IMR-90 (cell line): ENCODE results near the gene ITPR3. TPM values are rescaled to one million over a fixed set of nuclear protein-coding genes. Genes with fewer than 3 reads are reported as not detected.

Experiments used
- ATAC-seq: fragments of 200-7000 bp; cut with Tn5 transposase; 2 replicates; pipeline ENCODE4 v1.9.1; 2020; ENCODE audit warnings: low read depth, mild to moderate bottlenecking, moderate library complexity
- BruUV-seq: library from RNA; stranded (reverse); fragments of 400-500 nt; replicated peaks from 2 replicates; lab custom pipeline; 2021; lab: Mats Ljungman, UMichigan
- CTCF ChIA-PET: fragments of 300-600 bp; formaldehyde crosslinking; extraction: SDS; loops from one replicate; lab custom pipeline; 2021; ENCODE audit warnings: antibody characterized with exemption; lab: Yijun Ruan, JAX
- POLR2A ChIA-PET: fragments of 300-600 bp; sonication (Branson Sonifier 250); formaldehyde crosslinking; loops from one replicate; lab custom pipeline; 2022; ENCODE audit warnings: antibody characterized with exemption; ENCODE audit not compliant: unreplicated experiment; lab: Charles Lee
- DNase-seq: peaks from one replicate; pipeline ENCODE4 v3.0.0; 2013
- H2AFZ ChIP-seq: replicated peaks from 2 replicates; pipeline ENCODE3; 2013; ENCODE audit warnings: low read length, mild to moderate bottlenecking; ENCODE audit not compliant: poor library complexity
- H2AK5ac ChIP-seq: 2 replicates; pipeline ENCODE4 v1.6.1; 2013; ENCODE audit warnings: low read depth, low read length, inconsistent platforms
- H2AK9ac ChIP-seq: replicated peaks from 2 replicates; pipeline ENCODE3; 2013; ENCODE audit warnings: mild to moderate bottlenecking, low read depth, low read length, moderate library complexity; ENCODE audit not compliant: poor library complexity
- H2BK120ac ChIP-seq: 2 replicates; pipeline ENCODE4 v1.6.1; 2013; ENCODE audit warnings: low read depth, low read length, inconsistent platforms
- H2BK15ac ChIP-seq: 3 replicates; pipeline ENCODE4 v1.6.1; 2013; ENCODE audit warnings: low read depth, low read length, inconsistent platforms
- H2BK20ac ChIP-seq: 2 replicates; pipeline ENCODE4 v1.6.1; 2013; ENCODE audit warnings: low read depth, mild to moderate bottlenecking, inconsistent platforms, low read length, moderate library complexity
- H2BK5ac ChIP-seq: 2 replicates; pipeline ENCODE4 v1.6.1; 2013; ENCODE audit warnings: mild to moderate bottlenecking, low read depth, low read length, inconsistent platforms; ENCODE audit not compliant: poor library complexity, severe bottlenecking
- H3K14ac ChIP-seq: replicated peaks from 2 replicates; pipeline ENCODE4 v1.6.1; 2013; ENCODE audit warnings: low read depth, low read length, inconsistent platforms
- H3K18ac ChIP-seq: 2 replicates; pipeline ENCODE4 v1.6.1; 2013; ENCODE audit warnings: low read depth, low read length, control low read depth
- H3K23ac ChIP-seq: 2 replicates; pipeline ENCODE4 v1.6.1; 2013; ENCODE audit warnings: low read depth, low read length, inconsistent platforms
- H3K27ac ChIP-seq: 2 replicates; pipeline ENCODE4 v1.5.1; 2013; ENCODE audit warnings: mild to moderate bottlenecking, control low read depth, low read length; ENCODE audit not compliant: insufficient read depth
- H3K27me3 ChIP-seq: 2 replicates; pipeline ENCODE4 v1.6.1; 2013; ENCODE audit warnings: low read length; ENCODE audit not compliant: control insufficient read depth, insufficient read depth
- H3K36me3 ChIP-seq: 2 replicates; pipeline ENCODE4 v1.6.1; 2013; ENCODE audit warnings: low read length, mixed read lengths; ENCODE audit not compliant: control insufficient read depth, insufficient read depth
- H3K4ac ChIP-seq: 2 replicates; pipeline ENCODE4 v1.6.1; 2013; ENCODE audit warnings: low read depth, low read length, inconsistent platforms
- H3K4me1 ChIP-seq: 2 replicates; pipeline ENCODE4 v1.6.1; 2013; ENCODE audit warnings: low read length, mixed read lengths; ENCODE audit not compliant: control insufficient read depth, insufficient read depth
- H3K4me2 ChIP-seq: 2 replicates; pipeline ENCODE4 v1.6.1; 2013; ENCODE audit warnings: low read depth, mild to moderate bottlenecking, control low read depth, low read length, moderate library complexity
- H3K4me3 ChIP-seq: 2 replicates; pipeline ENCODE4 v1.5.1; 2013; ENCODE audit warnings: low read depth, mild to moderate bottlenecking, control low read depth, low read length, moderate library complexity; ENCODE audit not compliant: insufficient read depth
- H3K56ac ChIP-seq: 2 replicates; pipeline ENCODE4 v1.6.1; 2013; ENCODE audit warnings: low read length, inconsistent platforms; ENCODE audit not compliant: insufficient read depth; ENCODE audit errors: extremely low read depth
- H3K79me1 ChIP-seq, 2 experiments: 2 replicates each; pipeline ENCODE4 v1.6.1; 2013; ENCODE audit warnings: low read length in 2 of 2, inconsistent platforms in 1 of 2, low read depth in 1 of 2
- H3K9ac ChIP-seq: 2 replicates; pipeline ENCODE4 v1.6.1; 2013; ENCODE audit warnings: low read depth, low read length, control low read depth
- H3K9me1 ChIP-seq: 2 replicates; pipeline ENCODE4 v1.6.1; 2013; ENCODE audit warnings: low read length, inconsistent platforms; ENCODE audit not compliant: insufficient read depth
- H3K9me3 ChIP-seq: 2 replicates; pipeline ENCODE4 v1.6.1; 2013; ENCODE audit warnings: low read length; ENCODE audit not compliant: control insufficient read depth, insufficient read depth
- H4K20me1 ChIP-seq: 2 replicates; pipeline ENCODE4 v1.6.1; 2013; ENCODE audit warnings: low read length, inconsistent platforms; ENCODE audit not compliant: insufficient read depth
- H4K5ac ChIP-seq: 2 replicates; pipeline ENCODE4 v1.6.1; 2013; ENCODE audit warnings: mild to moderate bottlenecking, low read depth, low read length, control low read depth
- H4K8ac ChIP-seq, 2 experiments: 2 replicates each; pipeline ENCODE4 v1.6.1; 2013; ENCODE audit warnings: low read depth in 2 of 2, low read length in 2 of 2, control low read depth in 1 of 2, inconsistent platforms in 1 of 2
- H4K91ac ChIP-seq: 2 replicates; pipeline ENCODE4 v1.6.1; 2013; ENCODE audit warnings: low read depth, low read length, inconsistent platforms; ENCODE audit not compliant: insufficient read depth
- BHLHE40 ChIP-seq: fragments of 150-350 bp; IDR thresholded peaks from 2 replicates; pipeline ENCODE4 v1.6.1; 2016; ENCODE audit warnings: mild to moderate bottlenecking, low read depth, low read length
- CEBPB ChIP-seq: IDR thresholded peaks from 2 replicates; pipeline ENCODE4 v1.6.1; 2012; ENCODE audit warnings: low read depth, low read length, improper control_type of control experiment
- CHD1 ChIP-seq: IDR thresholded peaks from 2 replicates; pipeline ENCODE4 v1.6.1; 2012; ENCODE audit warnings: low read depth, low read length, improper control_type of control experiment
- FOS ChIP-seq: fragments of 150-350 bp; IDR thresholded peaks from 2 replicates; pipeline ENCODE4 v1.6.1; 2016; ENCODE audit warnings: low read depth, low read length
- MAFK ChIP-seq: IDR thresholded peaks from 2 replicates; pipeline ENCODE4 v1.6.1; 2012; ENCODE audit warnings: low read depth, low read length, improper control_type of control experiment
- MAZ ChIP-seq: IDR thresholded peaks from 2 replicates; pipeline ENCODE4 v1.6.1; 2012; ENCODE audit warnings: low read depth, mild to moderate bottlenecking, low read length, improper control_type of control experiment, moderate library complexity, borderline replicate concordance
- MXI1 ChIP-seq: IDR thresholded peaks from 2 replicates; pipeline ENCODE4 v1.6.1; 2012; ENCODE audit warnings: low read depth, mild to moderate bottlenecking, low read length, moderate library complexity, borderline replicate concordance
- POLR2A ChIP-seq: IDR thresholded peaks from 2 replicates; pipeline ENCODE4 v1.6.1; 2012; ENCODE audit warnings: mild to moderate bottlenecking, low read depth, low read length
- RAD21 ChIP-seq: IDR thresholded peaks from 2 replicates; pipeline ENCODE4 v1.6.1; 2012; ENCODE audit warnings: low read length, improper control_type of control experiment
- RCOR1 ChIP-seq: IDR thresholded peaks from 2 replicates; pipeline ENCODE4 v1.6.1; 2012; ENCODE audit warnings: mild to moderate bottlenecking, low read length, improper control_type of control experiment; ENCODE audit not compliant: insufficient replicate concordance
- RFX5 ChIP-seq: IDR thresholded peaks from 2 replicates; pipeline ENCODE4 v1.8.0; 2012; ENCODE audit warnings: low read depth, mild to moderate bottlenecking, low read length, moderate library complexity
- SMC3 ChIP-seq: fragments of 150-350 bp; IDR thresholded peaks from 2 replicates; pipeline ENCODE4 v1.6.1; 2016; ENCODE audit warnings: low read depth, mild to moderate bottlenecking, antibody characterized with exemption, low read length, moderate library complexity
- WGBS, 2 experiments: methylation state at CpG; one replicate each; pipeline versions ENCODE4 v1.1.5 to v1.1.7; 2013; ENCODE audit warnings: missing lambda C conversion rate in 2 of 2; ENCODE audit not compliant: insufficient read length in 1 of 2; ENCODE audit errors: extremely low coverage in 2 of 2; 5-methylcytosine and 5-hydroxymethylcytosine counted together
- dilution Hi-C: fragments of 300-500 bp; cut with HindIII; formaldehyde crosslinking; loops from one replicate; pipeline ENCODE4 v1.14.3; 2018; ENCODE audit warnings: low sequenced_read_pairs; ENCODE audit not compliant: unreplicated experiment
- in situ Hi-C: fragments of 300-500 bp; cut with MboI; formaldehyde crosslinking; loops from 3 replicates; pipeline ENCODE4 v1.14.3; 2019; ENCODE audit warnings: low sequenced_read_pairs, inconsistent platforms, mixed read lengths
- intact Hi-C: fragments of 100-400 bp; cut with micrococcal nuclease; formaldehyde crosslinking; loops from 2 replicates; pipeline ENCODE4 v1.10.0; 2022
- polyA plus RNA-seq, 3 experiments: library from polyadenylated mRNA; depleted of rRNA; stranded (reverse); fragments of >200 nt; gene quantifications; 2 replicates each; pipeline ENCODE4 v1.2.3, GENCODE V29; 2012; ENCODE audit warnings: low replicate concordance in 1 of 3
- total RNA-seq: library from RNA; depleted of rRNA; stranded (reverse); fragments of >200 nt; gene quantifications from 2 replicates; pipeline ENCODE4 v1.2.3, GENCODE V29; 2012
- TF ChIP-seq, protein P1 (sequence below): conservative IDR thresholded peaks from 2 replicates; pipeline ENCODE4 v1.5.1; 2012; ENCODE audit warnings: mild to moderate bottlenecking, low read depth, low read length, improper control_type of control experiment
- TF ChIP-seq, protein P2 (sequence below): fragments of 150-350 bp; IDR thresholded peaks from 2 replicates; pipeline ENCODE4 v1.6.1; 2017; ENCODE audit warnings: mild to moderate bottlenecking, antibody characterized with exemption, low read length, low read depth

ITPR3 gene
- total and polyA plus RNA-seq, 2 of the 4 experiments (the other 2 are of a cell fraction): 1.6 to 3.7 TPM

DNA sequence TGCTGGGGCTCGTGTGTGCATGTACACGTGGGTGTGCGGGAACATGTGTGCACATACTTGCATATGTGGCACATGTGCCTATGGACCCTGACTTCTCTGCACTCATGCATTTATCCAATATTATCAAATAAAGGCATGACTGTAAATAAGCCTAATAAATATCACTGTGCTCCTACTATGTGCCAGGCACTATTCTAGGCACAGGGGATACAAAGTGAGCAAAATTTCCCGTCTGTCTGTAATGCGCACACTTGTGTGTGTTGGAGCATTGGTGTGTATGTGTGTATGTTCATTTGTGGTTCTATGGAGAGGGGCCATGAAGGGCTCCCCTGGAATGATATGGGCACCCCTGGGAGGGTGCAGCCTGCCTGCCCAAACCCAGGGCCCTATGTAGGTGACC lies 41.9 kb downstream of the ITPR3 start:
- H2AK9ac ChIP-seq: no peak overlapping the region
- CTCF ChIA-PET: no interaction called here
- no peak overlapping the region for H3K9ac ChIP-seq
- no peak overlapping the region for H3K4me2 ChIP-seq
- no peak overlapping the region for H3K4me3 ChIP-seq
- H3K4me1 ChIP-seq: no peaks in the 10 kb centered on the region
- no peak overlapping the region for H2BK15ac ChIP-seq
- no peaks in the 10 kb centered on the region for H3K9me1 ChIP-seq
- no peaks in the 10 kb centered on the region for H3K79me1 ChIP-seq
- H2BK120ac ChIP-seq: no peak overlapping the region
- H3K4ac ChIP-seq: no peak overlapping the region
- no peak overlapping the region for H4K8ac ChIP-seq
- ATAC-seq (no peak), DNase-seq (no peak)
- H2AK5ac ChIP-seq: no peak overlapping the region
- H2BK20ac ChIP-seq: no peak overlapping the region
- no peak overlapping the region for H3K14ac ChIP-seq
- dilution Hi-C loops: no loop called here
- no peak overlapping the region for H2BK5ac ChIP-seq
- no peak overlapping the region for H3K18ac ChIP-seq
- intact Hi-C loops: no loop called here
- no peak overlapping the region for H4K91ac ChIP-seq
- in situ Hi-C loops: no loop called here
- no peaks in the 10 kb centered on the region for H3K9me3 ChIP-seq
- POLR2A ChIA-PET: no interaction called here
- H3K36me3 ChIP-seq: no peaks in the 10 kb centered on the region
- WGBS, 2 experiments: 87% methylated on average over 5 of the region's 5 CpGs; no CpG with 5 or more reads in 1 of the 2 experiments
- H3K27me3 ChIP-seq: no peaks in the 10 kb centered on the region; the same call in 1 of the 2 replicates
- no TSS peak for BruUV-seq
- no peak overlapping the region for H2AFZ ChIP-seq
- no peaks in the 10 kb centered on the region for H4K20me1 ChIP-seq
- TF ChIP-seq RFX5 (no peak), FOS (no peak), MAZ (no peak), CHD1 (no peak), RCOR1 (no peak), BHLHE40 (no peak), SMC3 (no peak), RAD21 (no peak), POLR2A (no peak), MAFK (no peak), MXI1 (no peak), CEBPB (no peak)
- TF ChIP-seq, protein P1, sequence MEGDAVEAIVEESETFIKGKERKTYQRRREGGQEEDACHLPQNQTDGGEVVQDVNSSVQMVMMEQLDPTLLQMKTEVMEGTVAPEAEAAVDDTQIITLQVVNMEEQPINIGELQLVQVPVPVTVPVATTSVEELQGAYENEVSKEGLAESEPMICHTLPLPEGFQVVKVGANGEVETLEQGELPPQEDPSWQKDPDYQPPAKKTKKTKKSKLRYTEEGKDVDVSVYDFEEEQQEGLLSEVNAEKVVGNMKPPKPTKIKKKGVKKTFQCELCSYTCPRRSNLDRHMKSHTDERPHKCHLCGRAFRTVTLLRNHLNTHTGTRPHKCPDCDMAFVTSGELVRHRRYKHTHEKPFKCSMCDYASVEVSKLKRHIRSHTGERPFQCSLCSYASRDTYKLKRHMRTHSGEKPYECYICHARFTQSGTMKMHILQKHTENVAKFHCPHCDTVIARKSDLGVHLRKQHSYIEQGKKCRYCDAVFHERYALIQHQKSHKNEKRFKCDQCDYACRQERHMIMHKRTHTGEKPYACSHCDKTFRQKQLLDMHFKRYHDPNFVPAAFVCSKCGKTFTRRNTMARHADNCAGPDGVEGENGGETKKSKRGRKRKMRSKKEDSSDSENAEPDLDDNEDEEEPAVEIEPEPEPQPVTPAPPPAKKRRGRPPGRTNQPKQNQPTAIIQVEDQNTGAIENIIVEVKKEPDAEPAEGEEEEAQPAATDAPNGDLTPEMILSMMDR: no peak
- TF ChIP-seq, protein P2, sequence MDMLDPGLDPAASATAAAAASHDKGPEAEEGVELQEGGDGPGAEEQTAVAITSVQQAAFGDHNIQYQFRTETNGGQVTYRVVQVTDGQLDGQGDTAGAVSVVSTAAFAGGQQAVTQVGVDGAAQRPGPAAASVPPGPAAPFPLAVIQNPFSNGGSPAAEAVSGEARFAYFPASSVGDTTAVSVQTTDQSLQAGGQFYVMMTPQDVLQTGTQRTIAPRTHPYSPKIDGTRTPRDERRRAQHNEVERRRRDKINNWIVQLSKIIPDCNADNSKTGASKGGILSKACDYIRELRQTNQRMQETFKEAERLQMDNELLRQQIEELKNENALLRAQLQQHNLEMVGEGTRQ: no peak
- H3K27ac ChIP-seq: no peak overlapping the region
- H4K5ac ChIP-seq: no peak overlapping the region
- no peak overlapping the region for H3K23ac ChIP-seq
- no peak overlapping the region for H3K56ac ChIP-seq
